CD4-positive, alpha-beta T cell (primary cell): ENCODE measurements around the gene TENT5A. TPM values are rescaled to one million over a fixed set of nuclear protein-coding genes. Genes with fewer than 3 reads are reported as not detected.

Source experiments
- ATAC-seq: fragments of 200-7000 bp; cut with Tn5 transposase; one replicate; pipeline ENCODE4 v1.10.0; 2022; ENCODE audit warnings: mild to moderate bottlenecking; ENCODE audit not compliant: poor library complexity
- CTCF ChIA-PET: fragments of 350-600 bp; sonication (Branson Sonifier 250); formaldehyde crosslinking; loops from one replicate; lab custom pipeline; 2021; ENCODE audit warnings: antibody characterized with exemption, inconsistent platforms; lab: Charles Lee
- POLR2A ChIA-PET: fragments of 350-600 bp; sonication (Branson Sonifier 250); formaldehyde crosslinking; loops from one replicate; lab custom pipeline; 2021; ENCODE audit warnings: antibody characterized with exemption, inconsistent platforms; lab: Charles Lee
- DNase-seq, 14 experiments: peaks; one replicate each; pipeline ENCODE4 v3.0.0-alpha.2; 2013 to 2020; ENCODE audit warnings: mixed read lengths in 2 of 14
- H3K27ac ChIP-seq, 2 donors: one replicate each; pipeline versions ENCODE4 v1.5.1 to v1.7.0; 2013; ENCODE audit warnings: low read length in 2 of 2, low read depth in 1 of 2, mild to moderate bottlenecking in 1 of 2
- H3K27me3 ChIP-seq, 2 experiments: 1 replicate in 1 of 2; 2 replicates in 1 of 2; pipeline versions ENCODE4 v1.6.1 to v1.7.0; 2013; ENCODE audit warnings: low read length in 2 of 2, control low read depth in 1 of 2, mild to moderate bottlenecking in 1 of 2, moderate library complexity in 1 of 2; ENCODE audit not compliant: insufficient read depth in 2 of 2, control insufficient read depth in 1 of 2
- H3K36me3 ChIP-seq: one replicate; pipeline ENCODE4 v1.6.1; 2013; ENCODE audit warnings: low read length, control low read depth; ENCODE audit not compliant: insufficient read depth
- H3K4me1 ChIP-seq: one replicate; pipeline ENCODE4 v1.6.1; 2013; ENCODE audit warnings: low read length, control low read depth; ENCODE audit not compliant: insufficient read depth
- H3K4me3 ChIP-seq: one replicate; pipeline ENCODE4 v1.5.1; 2013; ENCODE audit warnings: mild to moderate bottlenecking, low read length, moderate library complexity
- H3K9me3 ChIP-seq, 2 experiments: 1 replicate in 1 of 2; 2 replicates in 1 of 2; pipeline versions ENCODE4 v1.6.1 to v1.7.0; 2013; ENCODE audit warnings: low read length in 2 of 2, mild to moderate bottlenecking in 2 of 2, control low read depth in 1 of 2, moderate library complexity in 1 of 2; ENCODE audit not compliant: control insufficient read depth in 1 of 2, insufficient read depth in 1 of 2
- H3K27ac Mint-ChIP-seq: one replicate; pipeline ENCODE4 v1.8.0; 2020; ENCODE audit warnings: mixed read lengths
- H3K27me3 Mint-ChIP-seq: one replicate; pipeline ENCODE4 v1.8.0; 2021; ENCODE audit warnings: mixed read lengths
- H3K36me3 Mint-ChIP-seq: one replicate; pipeline ENCODE4 v1.8.0; 2021; ENCODE audit warnings: low read depth, mixed read lengths
- H3K4me1 Mint-ChIP-seq: one replicate; pipeline ENCODE4 v1.8.0; 2021; ENCODE audit warnings: low read depth, mixed read lengths
- H3K4me3 Mint-ChIP-seq: one replicate; pipeline ENCODE4 v1.8.0; 2020; ENCODE audit warnings: mild to moderate bottlenecking, mixed read lengths
- H3K9me3 Mint-ChIP-seq: one replicate; pipeline ENCODE4 v1.8.0; 2020; ENCODE audit warnings: mixed read lengths
- CTCF ChIP-seq: fragments of 200-600 bp; IDR thresholded peaks from one replicate; pipeline ENCODE4 v1.8.0; 2022; ENCODE audit warnings: antibody characterized with exemption, mild to moderate bottlenecking
- intact Hi-C, 2 experiments: fragments of 100-400 bp; cut with DNase I in 1 of 2; cut with micrococcal nuclease in 1 of 2; formaldehyde crosslinking; loops; one replicate each; pipeline versions ENCODE4 v1.15.1 to v1.9.0; 2023 to 2025; cut with DNase I, micrococcal nuclease
- polyA plus RNA-seq, 2 donors: library from polyadenylated mRNA; unstranded; fragments of 120-200 nt; gene quantifications; one replicate each; pipeline ENCODE4 v1.2.1, GENCODE V29; 2013
- total RNA-seq, 174 experiments: library from RNA in 2 of 174; stranded (reverse) in 2 of 174; gene quantifications; one replicate each; pipeline ENCODE4 v1.2.3 and lab custom pipeline; 2021 to 2026

Gene TENT5A
- 1 to 10 TPM; 6.3 to 6.7 TPM for total RNA-seq
- polyA plus RNA-seq (2013, experiment 1 of 2) = 3.6 TPM
- polyA plus RNA-seq (2013, experiment 2 of 2) = 4.7 TPM
- 0.98 to 49.5 (median 17.8) reads per million in 172 experiments for total RNA-seq (lab: John Stamatoyannopoulos, UW)

DNA sequence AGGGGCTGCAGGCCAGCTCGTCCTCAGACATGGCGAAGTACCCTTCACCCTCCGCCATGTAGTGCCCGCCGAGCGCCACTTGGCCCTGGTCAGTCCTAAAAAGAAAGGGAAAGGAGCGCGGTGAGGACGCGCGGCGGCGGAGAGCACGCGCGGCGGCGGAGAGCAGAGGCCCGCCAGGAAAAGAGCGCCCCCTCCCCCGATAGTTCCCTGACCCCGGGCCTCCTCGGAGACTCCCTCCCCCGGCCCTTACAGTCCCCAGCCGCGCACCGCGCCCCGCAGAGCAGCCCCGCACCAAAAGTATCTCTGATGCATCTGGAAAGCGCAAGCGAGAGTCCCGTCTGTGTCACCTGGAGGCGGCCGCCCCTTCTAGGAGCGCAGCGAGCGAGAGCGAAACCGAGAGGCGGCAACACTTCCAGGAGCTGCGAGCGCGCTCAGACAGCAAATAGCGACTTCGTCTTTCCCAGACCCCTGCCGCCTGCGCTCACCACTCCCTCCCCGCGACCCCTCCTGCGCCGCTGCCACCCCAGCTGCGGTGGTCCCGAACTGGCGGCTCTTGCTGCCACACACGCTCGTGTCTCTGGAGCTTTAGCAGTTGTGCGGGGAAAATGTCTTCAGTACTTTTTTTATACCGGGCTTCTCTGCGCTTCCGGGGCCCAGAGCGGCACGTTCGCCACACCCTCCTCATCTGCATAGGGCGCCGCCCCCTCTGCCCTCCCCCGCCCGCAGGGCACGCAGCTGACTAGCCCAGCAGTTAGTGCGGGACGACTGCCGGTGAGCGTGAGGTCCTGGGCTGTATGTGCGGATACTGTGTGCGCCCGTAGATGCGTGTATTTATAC lies at the start of gene TENT5A:
TENT5A (minus strand) TSS at position 598 of the 837 bp plus-strand sequence; CDS start at position 58, 540 bp downstream.
- ChIA-PET POLR2A (interaction anchor here (0.9 to 3.2 kb wide), 10 partner anchors 10 to 1748 kb away, joined by 3 to 26 read pairs (median 4); partner anchors contain the start of genes BCKDHB, DOP1A, IBTK and TTK), CTCF (interaction anchor here (1.0 to 1.8 kb wide), 4 partner anchors 19 to 1538 kb away, joined by 3 to 5 read pairs (median 4); partner anchors contain the start of gene DOP1A)
- H3K4me3 ChIP-seq = peak within 1 kb of the TSS; percentile 92
- no peaks in the 10 kb centered on the region for H3K27me3 Mint-ChIP-seq
- H3K36me3 ChIP-seq = no peaks in the 10 kb centered on the region
- peak; percentile 73 to 91 (median 82) for DNase-seq
- H3K27ac ChIP-seq = peak within 1 kb of the TSS; percentile 62 to 82
- peaks cover 37% of the 10 kb centered on the region for H3K4me1 Mint-ChIP-seq
- H3K27ac Mint-ChIP-seq = peak within 1 kb of the TSS; percentile 89
- H3K9me3 ChIP-seq = peaks cover 0 to 11% of the 10 kb centered on the region in 2 experiments
- no peaks in the 10 kb centered on the region for H3K9me3 Mint-ChIP-seq
- no peak for TF ChIP-seq CTCF
- H3K4me1 ChIP-seq = peaks cover 26% of the 10 kb centered on the region
- H3K36me3 Mint-ChIP-seq = peaks cover 15% of the 10 kb centered on the region
- intact Hi-C loops = loop anchor here (1.0 to 10.0 kb wide), 10 partner anchors 492 to 1978 kb away; partner anchors contain the start of genes BCKDHB (in 1 of the 2), IBTK (in 1 of the 2) and TTK (in 1 of the 2)
- no peaks in the 10 kb centered on the region for H3K27me3 ChIP-seq
- H3K4me3 Mint-ChIP-seq = peak within 1 kb of the TSS; percentile 98
- ATAC-seq = peak; percentile 81

GRCh38 chr6:81801489-81801888 lies 49.0 kb upstream of the TENT5A start:
- no peaks in the 10 kb centered on the region for H3K36me3 Mint-ChIP-seq
- ATAC-seq (no peak), DNase-seq (no peak)
- no peak overlapping the region for H3K4me3 Mint-ChIP-seq
- ChIA-PET POLR2A (no interaction called here), CTCF (no interaction called here)
- H3K27ac Mint-ChIP-seq = no peak overlapping the region
- H3K9me3 Mint-ChIP-seq = peaks cover 2% of the 10 kb centered on the region
- Histone ChIP-seq H3K27ac (no peak overlapping the region), H3K9me3 (no peaks in the 10 kb centered on the region), H3K27me3 (no peaks in the 10 kb centered on the region), H3K4me1 (no peaks in the 10 kb centered on the region), H3K4me3 (no peak overlapping the region), H3K36me3 (no peaks in the 10 kb centered on the region)
- no peak for TF ChIP-seq CTCF
- peaks cover under 1% of the 10 kb centered on the region for H3K27me3 Mint-ChIP-seq
- H3K4me1 Mint-ChIP-seq = no peaks in the 10 kb centered on the region
- intact Hi-C loops = no loop called here

- CTCF ChIA-PET = no interaction called here
- Histone ChIP-seq H3K4me1 (no peaks in the 10 kb centered on the region), H3K36me3 (no peaks in the 10 kb centered on the region), H3K27me3 (no peaks in the 10 kb centered on the region), H3K9me3 (no peaks in the 10 kb centered on the region), H3K27ac (no peak overlapping the region), H3K4me3 (no peak overlapping the region)
- ATAC-seq (no peak), DNase-seq (no peak)
- POLR2A ChIA-PET = no interaction called here
- H3K27me3 Mint-ChIP-seq = no peaks in the 10 kb centered on the region
- H3K9me3 Mint-ChIP-seq = peaks cover 2% of the 10 kb centered on the region
- H3K4me1 Mint-ChIP-seq = no peaks in the 10 kb centered on the region
- TF ChIP-seq CTCF = no peak
- no peak overlapping the region for H3K27ac Mint-ChIP-seq
- intact Hi-C loops = no loop called here
- H3K36me3 Mint-ChIP-seq = no peaks in the 10 kb centered on the region
- no peak overlapping the region for H3K4me3 Mint-ChIP-seq
Observed at GRCh38 chr6:81800666-81801065, 48.2 kb upstream of the TENT5A start.
